ENCODE results near the gene KRT2.

The KRT2 gene

GRCh38 chr12:52628111-52628507 is 23.9 kb downstream of the KRT2 start:
- H3K36me3 ChIP-seq (replicated peaks) = no peaks in the 10 kb centered on the region
- H3K4me3 ChIP-seq = no peak overlapping the region
- H3K4me1 ChIP-seq = 0 out of 2 replicates have a peak, but pooled peaks cover 2% of the 10 kb centered on the region
- in situ Hi-C loops (cut with MboI; ENCODE audit: low sequenced_read_pairs) = no loop called here
- no peaks in the 10 kb centered on the region for H3K9me3 ChIP-seq
- DNase-seq (ENCODE audit: low spot score in 2 of 2) = no peak
- peaks cover 3% of the 10 kb centered on the region; the same call in 1 of the 2 replicates for H3K27me3 ChIP-seq (ENCODE audit: low read depth)

- H3K4me1 ChIP-seq = 0 out of 2 replicates have a peak, but pooled peaks cover 5% of the 10 kb centered on the region
- H3K27me3 ChIP-seq (ENCODE audit: low read depth) = peaks cover 3% of the 10 kb centered on the region; the same call in 1 of the 2 replicates
- no peaks in the 10 kb centered on the region for H3K36me3 ChIP-seq (replicated peaks)
- no peak overlapping the region for H3K4me3 ChIP-seq
- H3K9me3 ChIP-seq = no peaks in the 10 kb centered on the region
- no peak for DNase-seq (ENCODE audit: low spot score in 2 of 2)
- in situ Hi-C loops (cut with MboI; ENCODE audit: low sequenced_read_pairs) = no loop called here
These were observed 24.5 kb downstream of the KRT2 start for GRCh38 chr12:52627395-52628110.

GRCh38 chr12:52622349-52622748 is 29.7 kb downstream of the KRT2 start:
- in situ Hi-C loops (cut with MboI; ENCODE audit: low sequenced_read_pairs) = no loop called here
- no peaks in the 10 kb centered on the region for H3K36me3 ChIP-seq (replicated peaks)
- no peak overlapping the region for H3K4me3 ChIP-seq
- peaks cover 3% of the 10 kb centered on the region; the same call in 1 of the 2 replicates for H3K27me3 ChIP-seq (ENCODE audit: low read depth)
- no peak for DNase-seq (ENCODE audit: low spot score in 2 of 2)
- H3K9me3 ChIP-seq = no peaks in the 10 kb centered on the region
- 0 out of 2 replicates have a peak, but pooled peaks cover 5% of the 10 kb centered on the region for H3K4me1 ChIP-seq

GRCh38 chr12:52618866-52619265 is 33.1 kb downstream of the KRT2 start:
- in situ Hi-C loops (cut with MboI; ENCODE audit: low sequenced_read_pairs) = no loop called here
- H3K27me3 ChIP-seq (ENCODE audit: low read depth) = peaks cover 8% of the 10 kb centered on the region; the same call in 1 of the 2 replicates

GRCh38 chr12:52618216-52618615 is 33.8 kb downstream of the KRT2 start, which contains the start of gene KRT73:
Gene KRT73 (minus strand): TSS chr12:52618559. CDS start chr12:52618524, 35 bp downstream.
- Histone ChIP-seq H3K4me1 (0 out of 2 replicates have a peak, but pooled peaks cover 3% of the 10 kb centered on the region), H3K9me3 (no peaks in the 10 kb centered on the region), H3K27me3 (ENCODE audit: low read depth) (peaks cover 8% of the 10 kb centered on the region; the same call in 1 of the 2 replicates), H3K4me3 (no peak within 1 kb of the TSS), H3K36me3 (replicated peaks) (no peaks in the 10 kb centered on the region)
- no peak for DNase-seq (ENCODE audit: low spot score in 2 of 2)
- in situ Hi-C loops (cut with MboI; ENCODE audit: low sequenced_read_pairs) = no loop called here

More at GRCh38 chr12:52618866-52619265, 33.1 kb downstream of the KRT2 start:
- no peak for DNase-seq (ENCODE audit: low spot score in 2 of 2)
- Histone ChIP-seq H3K36me3 (replicated peaks) (no peaks in the 10 kb centered on the region), H3K4me1 (0 out of 2 replicates have a peak, but pooled peaks cover 3% of the 10 kb centered on the region), H3K9me3 (no peaks in the 10 kb centered on the region), H3K4me3 (no peak overlapping the region)

GRCh38 chr12:52617403-52617785 is 34.6 kb downstream of the KRT2 start:
- no peaks in the 10 kb centered on the region for H3K4me1 ChIP-seq
- H3K9me3 ChIP-seq = no peaks in the 10 kb centered on the region
- in situ Hi-C loops (cut with MboI; ENCODE audit: low sequenced_read_pairs) = no loop called here
- no peak overlapping the region for H3K4me3 ChIP-seq
- DNase-seq (ENCODE audit: low spot score in 2 of 2) = no peak
- peaks cover 8% of the 10 kb centered on the region; the same call in 1 of the 2 replicates for H3K27me3 ChIP-seq (ENCODE audit: low read depth)
- no peaks in the 10 kb centered on the region for H3K36me3 ChIP-seq (replicated peaks)

- DNase-seq (ENCODE audit: low spot score in 2 of 2) = no peak
- no peaks in the 10 kb centered on the region for H3K9me3 ChIP-seq
- H3K4me3 ChIP-seq = no peak overlapping the region
- H3K36me3 ChIP-seq (replicated peaks) = no peaks in the 10 kb centered on the region
- H3K4me1 ChIP-seq = no peaks in the 10 kb centered on the region
- peaks cover 8% of the 10 kb centered on the region; the same call in 1 of the 2 replicates for H3K27me3 ChIP-seq (ENCODE audit: low read depth)
- in situ Hi-C loops (cut with MboI; ENCODE audit: low sequenced_read_pairs) = no loop called here
These were observed 35.2 kb downstream of the KRT2 start for GRCh38 chr12:52616680-52617402.

- no peaks in the 10 kb centered on the region for H3K36me3 ChIP-seq (replicated peaks)
- no peak overlapping the region for H3K4me3 ChIP-seq
- no peaks in the 10 kb centered on the region for H3K9me3 ChIP-seq
- in situ Hi-C loops (cut with MboI; ENCODE audit: low sequenced_read_pairs) = no loop called here
- H3K4me1 ChIP-seq = no peaks in the 10 kb centered on the region
- peaks cover 8% of the 10 kb centered on the region; the same call in 1 of the 2 replicates for H3K27me3 ChIP-seq (ENCODE audit: low read depth)
- no peak for DNase-seq (ENCODE audit: low spot score in 2 of 2)
These were observed 36.1 kb downstream of the KRT2 start for GRCh38 chr12:52615912-52616311.

GRCh38 chr12:52615208-52615868 is 36.7 kb downstream of the KRT2 start:
- DNase-seq (ENCODE audit: low spot score in 2 of 2) = no peak
- in situ Hi-C loops (cut with MboI; ENCODE audit: low sequenced_read_pairs) = no loop called here
- H3K27me3 ChIP-seq (ENCODE audit: low read depth) = peaks cover 8% of the 10 kb centered on the region; the same call in 1 of the 2 replicates
- no peak overlapping the region for H3K4me3 ChIP-seq
- H3K4me1 ChIP-seq = no peaks in the 10 kb centered on the region
- no peaks in the 10 kb centered on the region for H3K9me3 ChIP-seq
- H3K36me3 ChIP-seq (replicated peaks) = no peaks in the 10 kb centered on the region

GRCh38 chr12:52614381-52615207 is 37.4 kb downstream of the KRT2 start:
- H3K27me3 ChIP-seq (ENCODE audit: low read depth) = peaks cover 12% of the 10 kb centered on the region; the same call in 1 of the 2 replicates

GRCh38 chr12:52613384-52614030 is 38.5 kb downstream of the KRT2 start:
- Histone ChIP-seq H3K9me3 (no peaks in the 10 kb centered on the region), H3K4me3 (no peak overlapping the region), H3K36me3 (replicated peaks) (no peaks in the 10 kb centered on the region), H3K27me3 (ENCODE audit: low read depth) (peaks cover 14% of the 10 kb centered on the region; the same call in 1 of the 2 replicates), H3K4me1 (no peaks in the 10 kb centered on the region)
- in situ Hi-C loops (cut with MboI; ENCODE audit: low sequenced_read_pairs) = no loop called here
- DNase-seq (ENCODE audit: low spot score in 2 of 2) = no peak

More at GRCh38 chr12:52614381-52615207, 37.4 kb downstream of the KRT2 start:
- Histone ChIP-seq H3K36me3 (replicated peaks) (no peaks in the 10 kb centered on the region), H3K4me3 (no peak overlapping the region), H3K4me1 (no peaks in the 10 kb centered on the region), H3K9me3 (no peaks in the 10 kb centered on the region)
- in situ Hi-C loops (cut with MboI; ENCODE audit: low sequenced_read_pairs) = no loop called here
- DNase-seq (ENCODE audit: low spot score in 2 of 2) = no peak

GRCh38 chr12:52612431-52613383 is 39.3 kb downstream of the KRT2 start:
- H3K4me3 ChIP-seq = no peak overlapping the region
- H3K27me3 ChIP-seq (ENCODE audit: low read depth) = peaks cover 11% of the 10 kb centered on the region; the same call in 1 of the 2 replicates
- no peaks in the 10 kb centered on the region for H3K36me3 ChIP-seq (replicated peaks)
- no peaks in the 10 kb centered on the region for H3K9me3 ChIP-seq
- no peak for DNase-seq (ENCODE audit: low spot score in 2 of 2)
- H3K4me1 ChIP-seq = no peaks in the 10 kb centered on the region
- in situ Hi-C loops (cut with MboI; ENCODE audit: low sequenced_read_pairs) = no loop called here
